GM18951 (cell line): ENCODE measurements around the gene TPM4.

Experiments
- POLR2A ChIP-seq: IDR thresholded peaks from 4 replicates; pipeline ENCODE4 v1.6.1; 2011; ENCODE audit warnings: mild to moderate bottlenecking; ENCODE audit not compliant: insufficient read length, insufficient read depth; ENCODE audit errors: extremely low read depth
- in situ Hi-C: fragments of 300-500 bp; cut with MboI; formaldehyde crosslinking; loops from one replicate; pipeline ENCODE4 v1.12.0; 2022; ENCODE audit warnings: low sequenced_read_pairs, mixed read lengths, inconsistent platforms; ENCODE audit not compliant: unreplicated experiment

Gene TPM4

DNA sequence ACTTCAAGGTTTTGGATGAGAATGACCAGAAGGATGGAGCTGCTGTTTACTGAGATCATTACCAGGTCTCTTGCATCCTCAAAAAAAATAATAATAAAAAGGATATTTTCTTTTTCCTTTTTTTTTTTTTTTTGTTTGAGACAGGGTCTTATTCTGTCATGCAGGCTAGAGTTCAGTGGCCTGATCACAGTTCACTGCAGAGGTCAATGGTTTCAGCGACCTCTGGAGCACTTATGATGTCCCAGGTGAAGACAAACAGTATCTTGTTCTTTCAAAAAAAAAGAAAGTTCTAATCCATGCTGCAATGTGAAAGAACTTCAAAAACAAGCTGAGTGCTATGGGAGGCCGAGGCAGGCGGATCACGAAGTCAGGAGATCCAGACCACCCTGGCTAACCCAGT is 30.4 kb upstream of the TPM4 start:
- TF ChIP-seq POLR2A: no peak
- in situ Hi-C loops: loop anchor here (10.0 kb wide), 1 partner anchor 139 kb away; the partner anchor contains the start of gene FAM32A

DNA sequence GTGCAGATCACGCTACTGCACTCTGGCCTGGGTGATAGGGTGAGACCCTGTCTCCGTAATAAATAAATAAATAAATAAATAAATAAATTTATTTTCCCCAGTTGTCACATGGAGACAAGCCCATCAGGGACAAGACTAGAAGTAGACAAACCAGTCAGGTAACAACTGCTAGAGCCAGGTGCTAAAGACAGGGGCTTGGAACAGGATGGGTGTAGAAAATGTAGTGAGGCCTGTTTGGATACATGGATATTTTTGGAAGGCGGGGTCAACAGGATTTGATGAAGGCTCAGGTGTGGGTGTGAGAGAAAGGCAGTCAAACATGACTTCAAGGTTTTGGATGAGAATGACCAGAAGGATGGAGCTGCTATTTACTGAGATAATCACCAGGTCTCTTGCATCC is 27.7 kb upstream of the TPM4 start:
- in situ Hi-C loops: loop anchor here (10.0 kb wide), 1 partner anchor 136 kb away; the partner anchor contains the start of gene FAM32A

DNA sequence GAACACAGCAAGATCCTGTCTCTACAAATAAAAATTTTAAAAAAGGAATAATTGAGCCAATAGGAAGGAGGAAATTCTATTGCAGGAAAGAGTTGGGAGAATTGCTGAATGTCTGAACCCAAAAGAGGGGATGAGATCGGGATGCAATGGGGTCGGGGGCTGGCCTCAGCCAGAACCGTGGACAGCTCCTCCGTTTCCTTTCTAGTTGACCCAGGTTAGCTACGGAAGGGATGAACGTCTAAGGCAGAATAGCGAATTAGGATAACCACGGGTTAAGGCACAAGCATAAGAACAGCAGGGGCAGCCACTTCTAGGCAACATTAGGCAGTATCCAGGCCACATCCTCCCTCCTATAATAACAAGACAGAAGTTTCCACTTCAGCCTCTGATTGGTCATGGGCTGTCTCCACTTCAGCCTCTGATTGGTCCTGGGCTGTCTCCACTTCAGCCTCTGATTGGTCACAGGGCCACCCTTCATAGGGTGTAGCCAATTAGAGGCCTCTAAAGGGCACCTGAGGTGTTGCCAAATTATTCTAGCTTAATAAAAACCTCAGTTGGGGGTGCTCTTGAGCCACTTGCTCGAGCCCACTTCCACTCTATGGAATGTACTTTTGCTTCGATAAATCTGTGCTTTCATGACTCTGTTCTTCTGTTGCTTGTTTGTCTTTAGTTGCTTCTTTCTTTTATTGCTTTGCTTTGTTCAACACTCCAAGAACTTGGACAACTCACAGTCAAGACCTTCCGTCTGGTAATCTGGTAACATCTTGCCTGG is 24.9 kb upstream of the TPM4 start:
- in situ Hi-C loops: no loop called here
- no peak for TF ChIP-seq POLR2A

More for the DNA sequence above, 27.7 kb upstream of the TPM4 start:
- no peak for TF ChIP-seq POLR2A

DNA sequence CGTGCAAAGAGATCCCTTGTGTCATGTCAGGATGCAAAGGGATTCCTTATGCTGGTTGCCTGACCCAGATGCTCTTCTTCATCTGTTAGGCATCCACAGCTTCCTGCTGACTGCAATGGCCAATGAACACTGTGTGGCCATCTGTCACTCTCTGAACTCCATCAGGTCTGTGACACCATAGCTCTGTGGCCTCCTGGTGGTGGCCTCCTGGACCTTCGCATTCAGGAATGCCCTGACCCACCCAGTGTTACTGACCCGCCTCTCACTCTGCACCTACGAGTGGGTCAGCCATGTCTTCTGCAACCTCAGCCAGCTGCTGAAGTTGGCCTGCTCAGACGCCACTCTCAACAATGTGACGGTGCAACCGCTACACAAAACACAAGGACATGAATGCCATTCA is 23.9 kb upstream of the TPM4 start:
- in situ Hi-C loops: no loop called here

DNA sequence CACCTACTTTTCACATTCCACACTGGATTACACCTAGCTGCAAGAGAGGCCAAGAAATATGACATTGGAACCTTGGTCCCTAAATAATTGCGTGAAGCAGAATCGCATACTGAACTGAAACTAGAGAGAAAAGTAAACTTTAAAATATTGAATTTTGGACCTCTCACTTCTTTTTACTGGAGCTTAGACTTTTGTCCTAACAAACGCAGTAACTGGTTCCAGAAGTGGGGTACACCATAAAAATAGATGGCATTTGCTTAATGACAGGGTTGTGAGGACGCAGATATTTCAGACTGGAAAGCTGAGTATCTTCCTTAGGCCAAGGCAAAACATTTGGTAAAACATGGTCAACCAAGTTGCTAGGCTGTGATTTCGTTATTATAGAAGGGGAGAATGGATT is 19.2 kb upstream of the TPM4 start:
- no peak for TF ChIP-seq POLR2A
- in situ Hi-C loops: no loop called here

More for the DNA sequence above, 23.9 kb upstream of the TPM4 start:
- TF ChIP-seq POLR2A: no peak

DNA sequence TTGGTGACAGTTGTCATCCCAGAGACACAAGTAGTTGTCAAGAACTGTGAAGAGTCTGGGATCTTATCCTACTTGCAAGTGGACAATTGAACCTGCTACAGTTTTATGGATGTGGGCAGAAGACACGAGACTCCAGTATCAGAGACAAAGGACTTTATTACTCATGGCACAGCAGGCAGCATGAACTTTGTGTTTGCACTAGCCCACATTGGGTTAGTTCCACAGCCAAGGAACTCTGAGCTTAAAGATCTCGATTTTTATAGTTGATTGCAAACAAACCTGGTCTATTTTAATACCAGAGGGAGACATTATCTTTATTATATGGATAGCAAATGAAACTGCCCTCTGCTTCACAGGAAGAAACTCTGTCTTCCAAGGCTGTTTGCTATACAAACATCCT is 16.0 kb upstream of the TPM4 start:
- TF ChIP-seq POLR2A: no peak
- in situ Hi-C loops: no loop called here

DNA sequence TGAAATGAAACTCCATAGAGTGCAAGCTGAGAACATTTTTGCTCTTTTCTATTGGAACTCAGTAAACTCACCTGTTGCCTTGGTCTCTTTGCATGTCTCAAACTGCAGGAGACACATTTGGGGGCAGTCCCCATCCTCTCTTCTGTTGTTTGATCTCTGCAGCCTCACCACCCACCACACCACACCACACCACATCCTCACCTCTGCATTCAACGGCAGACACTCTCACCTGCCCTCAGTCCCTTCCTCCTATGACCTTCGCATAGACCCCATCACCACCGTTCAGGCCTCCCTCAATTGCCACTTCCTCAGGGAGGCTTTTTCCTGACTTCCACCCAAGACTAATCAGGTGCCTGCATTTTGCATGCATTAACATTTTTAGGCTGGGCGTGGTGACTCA is 14.4 kb upstream of the TPM4 start:
- in situ Hi-C loops: no loop called here
- TF ChIP-seq POLR2A: no peak

GRCh38 chr19:16062789-16063188 is 13.5 kb upstream of the TPM4 start:
- TF ChIP-seq POLR2A: no peak
- in situ Hi-C loops: no loop called here

DNA sequence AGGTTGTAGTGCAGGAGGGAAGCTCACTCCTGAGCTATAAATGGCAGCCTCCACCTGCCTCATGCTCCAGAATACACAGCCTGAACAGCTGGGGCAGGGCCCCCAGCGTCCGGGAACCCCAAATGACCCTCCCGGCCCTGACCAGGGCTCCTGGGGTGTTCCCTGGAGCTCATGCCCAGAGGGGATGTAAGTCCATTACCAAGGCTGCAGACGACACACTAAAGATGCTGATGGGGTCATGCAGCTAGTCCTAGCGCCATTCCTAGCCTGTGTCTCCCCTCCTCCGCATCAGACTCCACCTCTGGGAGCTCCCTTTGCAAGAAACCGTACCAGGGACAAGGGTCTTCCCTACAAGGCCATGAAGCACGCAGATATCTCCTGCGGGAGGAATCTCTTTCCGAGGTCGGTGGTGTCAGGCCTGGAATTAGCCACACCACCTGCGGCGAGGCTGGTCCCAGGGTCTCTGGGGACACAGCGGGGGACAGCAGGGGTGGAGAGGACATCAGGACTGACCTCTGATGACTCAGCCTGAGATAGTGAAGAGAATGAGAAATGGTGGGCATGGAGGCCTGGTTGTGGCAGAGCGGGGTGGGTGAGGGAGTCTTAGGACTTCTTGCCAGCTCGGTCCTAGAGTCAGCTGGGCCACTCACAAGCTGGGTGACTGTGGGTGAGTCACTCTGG is 11.9 kb upstream of the TPM4 start:
- TF ChIP-seq POLR2A: no peak
- in situ Hi-C loops: no loop called here

GRCh38 chr19:16066611-16067104 is 9.6 kb upstream of the TPM4 start:
- in situ Hi-C loops: no loop called here
- no peak for TF ChIP-seq POLR2A

DNA sequence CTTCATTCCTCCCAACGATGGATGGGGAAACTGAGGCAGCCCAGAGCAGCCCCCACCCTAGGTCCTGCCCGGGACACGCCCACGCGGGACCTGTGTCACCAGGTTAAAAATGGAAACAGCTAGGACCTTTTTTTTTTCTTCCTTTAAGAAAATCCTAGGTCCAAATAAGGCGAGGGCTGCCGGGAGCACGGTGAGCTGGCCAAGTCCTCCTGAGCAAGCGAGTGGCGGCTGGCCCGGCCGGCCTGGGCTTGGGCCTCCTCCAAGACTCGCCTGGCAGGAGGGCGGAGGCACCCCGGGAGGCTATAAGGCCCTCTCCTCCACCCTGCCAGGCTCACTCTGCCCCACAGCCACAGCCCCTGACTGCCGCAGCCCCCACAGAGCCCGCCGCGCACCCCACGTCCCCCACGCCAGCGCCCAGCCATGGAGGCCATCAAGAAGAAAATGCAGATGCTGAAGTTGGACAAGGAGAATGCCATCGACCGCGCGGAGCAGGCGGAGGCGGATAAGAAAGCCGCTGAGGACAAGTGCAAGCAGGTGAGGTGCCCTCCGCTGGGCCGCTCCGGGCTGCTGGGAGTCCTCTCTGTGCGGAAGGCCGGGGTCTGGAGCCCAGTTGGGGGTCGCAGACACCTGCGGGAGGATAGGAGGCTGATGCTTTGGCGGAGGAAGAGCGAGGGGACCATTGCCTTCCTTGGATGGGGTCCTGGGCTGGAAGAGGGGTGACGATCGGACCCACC is 8.9 kb upstream of the TPM4 start:
- in situ Hi-C loops: no loop called here
- no peak for TF ChIP-seq POLR2A

- in situ Hi-C loops: no loop called here
Measured at GRCh38 chr19:16068696-16069259, 7.5 kb upstream of the TPM4 start.

DNA sequence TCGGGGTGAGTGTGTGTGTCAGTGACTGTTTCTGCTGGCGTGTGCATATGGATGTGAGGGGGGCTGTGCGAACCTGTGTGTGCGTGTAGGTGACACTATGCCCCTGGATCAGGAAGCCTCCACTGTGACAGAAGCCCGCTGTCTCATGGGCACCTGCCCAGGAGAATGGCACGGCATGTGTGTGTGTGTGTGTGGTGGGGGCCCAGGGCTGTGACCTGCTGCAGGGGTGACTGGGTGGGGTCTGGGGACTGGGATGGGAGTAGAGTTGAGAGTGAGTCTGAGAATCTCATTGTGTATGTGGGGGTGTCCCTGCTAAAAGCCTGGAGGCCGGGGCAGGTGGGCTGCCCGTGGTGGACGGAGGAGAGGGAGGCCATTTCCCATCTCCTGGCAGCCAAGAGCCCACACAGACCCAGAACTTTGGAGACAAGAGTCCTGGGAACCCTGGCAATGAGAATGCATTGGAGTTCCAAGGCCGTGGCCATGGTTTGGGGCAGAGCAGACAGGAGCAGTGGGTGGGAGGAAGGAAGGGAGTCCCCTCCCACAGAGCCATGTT is 6.4 kb upstream of the TPM4 start:
- TF ChIP-seq POLR2A: no peak
- in situ Hi-C loops: no loop called here

More at GRCh38 chr19:16068696-16069259, 7.5 kb upstream of the TPM4 start:
- TF ChIP-seq POLR2A: no peak
